CD4-positive, CD25-positive, alpha-beta regulatory T cell (primary cell): ENCODE data around the gene MEGF6. TPM values are rescaled to one million over a fixed set of nuclear protein-coding genes. Genes with fewer than 3 reads are reported as not detected.

Experiments
- ATAC-seq, 2 donors: fragments of 150-1000 bp; cut with Tn5 transposase; one replicate each; pipeline ENCODE4 v1.10.0; 2021; ENCODE audit warnings: low read depth in 2 of 2, moderate number of reproducible peaks in 2 of 2, moderate library complexity in 1 of 2
- DNase-seq, 3 donors: peaks; one replicate each; pipeline versions ENCODE4 v3.0.0 to v3.0.0-alpha.2; 2012 to 2022; ENCODE audit warnings: mixed read lengths in 1 of 3
- H3K27ac ChIP-seq: one replicate; pipeline ENCODE4 v1.7.0; 2013; ENCODE audit warnings: mild to moderate bottlenecking, low read length; ENCODE audit not compliant: insufficient read depth, poor library complexity, severe bottlenecking
- H3K27me3 ChIP-seq: one replicate; pipeline ENCODE4 v1.7.0; 2013; ENCODE audit warnings: low read length; ENCODE audit not compliant: control insufficient read depth, insufficient read depth
- H3K36me3 ChIP-seq: one replicate; pipeline ENCODE4 v1.7.0; 2013; ENCODE audit warnings: mild to moderate bottlenecking, low read length, moderate library complexity; ENCODE audit not compliant: control insufficient read depth, insufficient read depth
- H3K4me1 ChIP-seq: 2 replicates; pipeline ENCODE4 v1.7.0; 2013; ENCODE audit warnings: mild to moderate bottlenecking, low read length; ENCODE audit not compliant: insufficient read depth, control insufficient read depth, poor library complexity, severe bottlenecking
- H3K4me3 ChIP-seq: one replicate; pipeline ENCODE4 v1.7.0; 2013; ENCODE audit warnings: low read depth, mild to moderate bottlenecking, low read length, moderate library complexity
- H3K9me3 ChIP-seq, 2 experiments: 1 replicate in 1 of 2; 2 replicates in 1 of 2; pipeline ENCODE4 v1.7.0; 2013; ENCODE audit warnings: low read length in 2 of 2, mild to moderate bottlenecking in 1 of 2, moderate library complexity in 1 of 2; ENCODE audit not compliant: control insufficient read depth in 2 of 2
- H3K27ac Mint-ChIP-seq, 3 donors: one replicate each; pipeline ENCODE4 v1.8.0; 2020 to 2022; ENCODE audit warnings: mild to moderate bottlenecking in 3 of 3, mixed read lengths in 3 of 3, moderate library complexity in 2 of 3
- H3K27me3 Mint-ChIP-seq: one replicate; pipeline ENCODE4 v1.8.0; 2022; ENCODE audit warnings: mild to moderate bottlenecking, mixed read lengths
- H3K36me3 Mint-ChIP-seq: one replicate; pipeline ENCODE4 v1.8.0; 2020; ENCODE audit warnings: mixed read lengths
- H3K4me1 Mint-ChIP-seq, 4 donors: one replicate each; pipeline ENCODE4 v1.8.0; 2020 to 2022; ENCODE audit warnings: mixed read lengths in 4 of 4, mild to moderate bottlenecking in 1 of 4
- H3K4me3 Mint-ChIP-seq, 4 donors: one replicate each; pipeline ENCODE4 v1.8.0; 2020 to 2022; ENCODE audit warnings: mild to moderate bottlenecking in 4 of 4, mixed read lengths in 4 of 4, moderate library complexity in 3 of 4
- H3K9me3 Mint-ChIP-seq, 7 donors: one replicate each; pipeline ENCODE4 v1.8.0; 2020 to 2022; ENCODE audit warnings: mixed read lengths in 7 of 7, mild to moderate bottlenecking in 3 of 7, moderate library complexity in 2 of 7
- polyA plus RNA-seq, 4 donors: library from polyadenylated mRNA; unstranded; fragments of 300-500 nt; fragmentation: Illumina TruSeq; gene quantifications; one replicate each; pipeline ENCODE4 v1.2.3, GENCODE V29; 2021
- total RNA-seq: library from RNA; stranded (reverse); gene quantifications from one replicate; pipeline ENCODE4 v1.2.3, GENCODE V29; 2022

Gene MEGF6
- total and polyA plus RNA-seq, 5 donors from 2014 or later, result 4.7 to 123 (median 6.8) TPM

DNA sequence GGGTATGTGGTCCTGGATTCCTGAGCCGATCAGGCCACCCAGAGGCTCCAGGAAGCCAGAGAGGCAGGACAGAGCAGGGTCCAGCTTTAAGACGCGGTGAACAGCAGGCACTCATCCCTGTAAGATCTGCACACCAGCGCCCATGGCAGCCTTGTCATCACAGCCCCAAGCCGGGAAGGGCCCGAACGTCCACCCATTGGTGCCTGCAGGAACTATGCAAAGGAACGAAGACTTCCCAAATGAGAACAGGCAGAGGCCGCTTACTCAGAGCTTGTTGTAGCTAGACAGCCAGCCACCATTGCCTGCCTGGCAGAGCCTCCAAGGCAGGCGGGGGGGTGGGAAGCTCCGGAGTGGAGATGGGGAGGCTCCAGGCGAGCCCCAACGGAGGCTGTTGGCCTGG lies 169.0 kb downstream of the MEGF6 start:
- Mint-ChIP-seq H3K27ac (no peak overlapping the region), H3K9me3 (peaks cover 0 to 2% (median 0%) of the 10 kb centered on the region in 7 donors), H3K27me3 (peaks cover 4% of the 10 kb centered on the region), H3K4me1 (no peaks in the 10 kb centered on the region), H3K36me3 (no peaks in the 10 kb centered on the region), H3K4me3 (no peak overlapping the region)
- no peak for ATAC-seq
- H3K36me3 ChIP-seq, result no peaks in the 10 kb centered on the region
- H3K27ac ChIP-seq, result no peak overlapping the region
- H3K27me3 ChIP-seq, result no peaks in the 10 kb centered on the region
- no peaks in the 10 kb centered on the region for H3K4me1 ChIP-seq
- DNase-seq, result no peak
- H3K9me3 ChIP-seq, result no peaks in the 10 kb centered on the region
- H3K4me3 ChIP-seq, result no peak overlapping the region

DNA sequence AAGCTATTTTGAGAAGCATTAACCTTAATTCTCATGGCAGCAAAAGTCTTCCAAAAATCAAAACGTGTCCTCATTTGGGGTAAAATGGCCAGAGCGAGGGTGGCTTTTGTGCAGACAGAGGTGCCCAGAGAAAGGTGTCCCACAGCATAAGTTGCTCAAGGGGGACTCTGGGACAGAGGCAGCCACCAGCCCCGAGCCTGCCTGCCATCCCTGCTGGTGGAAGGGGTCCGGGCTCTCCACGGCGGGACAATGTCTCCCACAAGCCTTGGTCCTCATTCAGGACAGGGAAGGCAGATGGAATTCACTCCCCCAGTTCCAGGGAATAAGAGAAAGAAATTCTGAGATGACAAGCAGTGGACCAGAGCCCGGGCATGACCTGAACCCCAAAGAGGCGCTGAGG lies 169.4 kb downstream of the MEGF6 start:
- no peaks in the 10 kb centered on the region for H3K9me3 ChIP-seq
- H3K27ac ChIP-seq, result no peak overlapping the region
- no peaks in the 10 kb centered on the region for H3K4me1 ChIP-seq
- DNase-seq, result no peak
- Mint-ChIP-seq H3K4me3 (no peak overlapping the region), H3K36me3 (no peaks in the 10 kb centered on the region), H3K27me3 (peaks cover 4% of the 10 kb centered on the region), H3K4me1 (no peaks in the 10 kb centered on the region), H3K27ac (no peak overlapping the region), H3K9me3 (peaks cover 0 to 2% (median 0%) of the 10 kb centered on the region in 7 donors)
- no peak overlapping the region for H3K4me3 ChIP-seq
- no peaks in the 10 kb centered on the region for H3K27me3 ChIP-seq
- ATAC-seq, result no peak
- no peaks in the 10 kb centered on the region for H3K36me3 ChIP-seq

DNA sequence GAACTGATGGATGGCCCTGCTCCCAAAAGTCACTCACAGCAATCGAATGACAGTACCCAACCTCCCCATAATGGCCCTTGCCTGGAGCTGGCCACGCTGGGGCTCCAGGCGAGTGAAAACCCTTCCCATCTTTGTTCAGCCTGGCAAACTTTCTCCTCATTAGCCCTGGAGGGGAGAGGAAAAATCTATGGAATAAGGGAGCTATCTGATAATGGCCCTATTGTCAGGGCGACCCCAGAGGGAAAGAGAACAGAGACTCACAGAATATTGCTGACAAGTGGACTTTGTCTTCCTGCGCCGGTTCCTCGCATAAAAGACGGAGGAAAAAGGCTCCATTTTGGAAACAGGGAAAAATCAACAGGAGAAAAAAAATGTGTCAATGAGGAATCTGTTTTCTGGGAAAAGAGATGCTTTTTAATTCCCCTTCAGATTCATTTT lies 169.9 kb downstream of the MEGF6 start:
- H3K9me3 ChIP-seq, result no peaks in the 10 kb centered on the region
- no peaks in the 10 kb centered on the region for H3K27me3 ChIP-seq
- no peak for ATAC-seq
- H3K9me3 Mint-ChIP-seq, result peaks cover 0 to 2% (median 0%) of the 10 kb centered on the region in 7 donors
- no peaks in the 10 kb centered on the region for H3K36me3 Mint-ChIP-seq
- DNase-seq, result no peak
- H3K4me1 Mint-ChIP-seq, result no peaks in the 10 kb centered on the region
- H3K27ac ChIP-seq, result no peak overlapping the region
- H3K4me3 Mint-ChIP-seq, result no peak overlapping the region
- H3K27me3 Mint-ChIP-seq, result peaks cover 4% of the 10 kb centered on the region
- no peaks in the 10 kb centered on the region for H3K4me1 ChIP-seq
- H3K36me3 ChIP-seq, result no peaks in the 10 kb centered on the region
- no peak overlapping the region for H3K4me3 ChIP-seq
- no peak overlapping the region for H3K27ac Mint-ChIP-seq

DNA sequence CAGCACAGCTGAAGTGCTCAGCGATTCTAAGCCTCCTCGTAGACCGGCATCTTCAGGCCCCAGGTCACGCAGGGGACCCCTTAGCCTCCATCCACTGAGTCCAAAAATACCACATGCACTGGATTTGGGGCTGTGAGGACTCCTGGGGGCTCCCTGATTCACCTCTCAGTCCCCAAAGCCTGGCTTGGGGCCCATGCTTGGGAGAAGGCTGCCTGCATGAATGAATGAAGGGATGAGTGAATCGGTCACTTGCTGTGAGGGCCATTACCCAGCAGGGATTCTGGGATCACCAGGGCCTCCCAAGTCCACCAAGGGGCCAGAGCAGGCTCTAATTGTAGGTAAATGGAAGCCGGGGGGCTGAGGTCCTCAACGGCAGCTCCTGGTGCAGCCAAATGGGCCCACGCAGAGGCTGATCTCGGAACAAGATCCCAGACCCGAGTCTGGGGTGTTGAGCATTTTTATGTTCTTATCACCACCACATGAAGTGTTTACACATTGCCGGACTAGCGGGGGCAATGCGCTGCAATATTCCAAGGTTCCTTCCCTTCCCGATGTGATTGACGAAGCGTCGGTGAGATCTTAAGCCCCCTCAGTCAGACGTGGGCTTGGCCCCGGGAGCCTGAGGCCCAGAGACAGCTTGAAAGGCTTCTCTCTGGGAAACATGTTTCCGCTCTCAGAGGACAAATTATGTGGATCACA lies 170.4 kb downstream of the MEGF6 start:
- Mint-ChIP-seq H3K9me3 (no peaks in the 10 kb centered on the region), H3K4me3 (no peak overlapping the region), H3K27ac (no peak overlapping the region), H3K4me1 (no peaks in the 10 kb centered on the region), H3K36me3 (no peaks in the 10 kb centered on the region), H3K27me3 (peaks cover 4% of the 10 kb centered on the region)
- no peak for DNase-seq
- H3K27ac ChIP-seq, result no peak overlapping the region
- H3K9me3 ChIP-seq, result no peaks in the 10 kb centered on the region
- H3K4me1 ChIP-seq, result no peaks in the 10 kb centered on the region
- H3K27me3 ChIP-seq, result no peaks in the 10 kb centered on the region
- no peaks in the 10 kb centered on the region for H3K36me3 ChIP-seq
- no peak for ATAC-seq
- H3K4me3 ChIP-seq, result no peak overlapping the region

DNA sequence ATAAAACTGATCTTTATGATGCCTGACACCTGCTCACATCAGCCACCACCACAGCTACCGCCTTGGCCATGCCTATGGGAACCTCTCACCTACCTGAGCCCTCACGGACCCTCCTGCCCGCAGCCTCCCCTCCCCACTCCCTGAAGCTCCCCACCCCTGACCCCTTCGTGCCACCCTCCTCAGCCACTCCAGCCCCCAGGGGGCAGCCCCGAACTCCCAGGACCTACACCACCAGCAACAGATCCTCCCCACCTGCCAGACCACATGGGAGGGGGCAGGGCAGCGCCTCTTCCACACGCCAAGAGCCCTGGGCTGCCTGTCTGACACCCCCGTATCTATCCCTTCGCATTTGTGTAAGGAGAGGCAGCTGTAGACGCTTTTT lies 171.0 kb downstream of the MEGF6 start:
- Histone ChIP-seq H3K4me1 (no peaks in the 10 kb centered on the region), H3K27ac (no peak overlapping the region), H3K9me3 (no peaks in the 10 kb centered on the region), H3K36me3 (no peaks in the 10 kb centered on the region), H3K27me3 (no peaks in the 10 kb centered on the region), H3K4me3 (no peak overlapping the region)
- Mint-ChIP-seq H3K4me3 (no peak overlapping the region), H3K4me1 (no peaks in the 10 kb centered on the region), H3K36me3 (no peaks in the 10 kb centered on the region), H3K27ac (no peak overlapping the region), H3K9me3 (no peaks in the 10 kb centered on the region), H3K27me3 (peaks cover 4% of the 10 kb centered on the region)
- no peak for DNase-seq
- no peak for ATAC-seq

Other genes with a start within 250 kb of the MEGF6 start
- gene ARHGEF16, start 156.8 kb downstream of the MEGF6 start, total RNA-seq, result not detected
- gene ARHGEF16, start 156.8 kb downstream of the MEGF6 start, polyA plus RNA-seq, result not detected
- gene TPRG1L, start 13.5 kb upstream of the MEGF6 start, total RNA-seq, result 26.9 TPM
- 10 to 100 TPM; 34.3 to 35.9 (median 35.1) TPM for gene TPRG1L, start 13.5 kb upstream of the MEGF6 start, polyA plus RNA-seq
- 37.1 TPM for gene WRAP73, start 38.6 kb upstream of the MEGF6 start, total RNA-seq
- gene WRAP73, start 38.6 kb upstream of the MEGF6 start, polyA plus RNA-seq, result 10 to 100 TPM; 27.9 to 36.5 (median 33.2) TPM
- not detected for gene TP73, start 41.0 kb upstream of the MEGF6 start, total RNA-seq
- under 1 TPM in 2 of 4 donors, not detected in 2; 0.08 to 0.12 TPM for gene TP73, start 41.0 kb upstream of the MEGF6 start, polyA plus RNA-seq
- gene CCDC27, start 140.9 kb upstream of the MEGF6 start, total RNA-seq, result not detected
- not detected for gene CCDC27, start 140.9 kb upstream of the MEGF6 start, polyA plus RNA-seq
- 0.81 TPM for gene SMIM1, start 161.2 kb upstream of the MEGF6 start, total RNA-seq
- 1 to 10 TPM in 1 of 4 donors, under 1 TPM in 3; 0.62 to 1.2 (median 0.79) TPM for gene SMIM1, start 161.2 kb upstream of the MEGF6 start, polyA plus RNA-seq
- gene LRRC47, start 185.0 kb upstream of the MEGF6 start, total RNA-seq, result 33.9 TPM
- gene LRRC47, start 185.0 kb upstream of the MEGF6 start, polyA plus RNA-seq, result 10 to 100 TPM; 22.0 to 32.5 (median 25.7) TPM
- gene CEP104, start 245.7 kb upstream of the MEGF6 start, total RNA-seq, result 42.3 TPM
- gene CEP104, start 245.7 kb upstream of the MEGF6 start, polyA plus RNA-seq, result 10 to 100 TPM; 13.5 to 18.8 (median 14.5) TPM
- 15.4 TPM for gene DFFB, start 246.0 kb upstream of the MEGF6 start, total RNA-seq
- 10 to 100 TPM; 11.2 to 14.4 (median 12.6) TPM for gene DFFB, start 246.0 kb upstream of the MEGF6 start, polyA plus RNA-seq